Measurements from ENCODE around the gene CAPN15. TPM values are rescaled to one million over a fixed set of nuclear protein-coding genes. Genes with fewer than 3 reads are reported as not detected.
A peak's percentile ranks its signal among the peaks of the same experiment; 100 is the strongest.
"Not testable (repeated sequence)": the region's sequence is repeated elsewhere in the genome, so short reads cannot be mapped to it uniquely, and the experiment has no call there.

CAPN15 gene
- total RNA-seq, 2 experiments from 2014 or later = 113 to 121 TPM

- Mint-ChIP-seq H3K27ac (peak overlapping the region; percentile 24), H3K4me3 (peak overlapping the region; percentile 73), H3K27me3 (no peaks in the 10 kb centered on the region), H3K4me1 (peaks cover 27% of the 10 kb centered on the region), H3K36me3 (no peaks in the 10 kb centered on the region), H3K9me3 (ENCODE audit: low read depth) (no peaks in the 10 kb centered on the region)
- ATAC-seq (no peak), DNase-seq (no peak)
- CTCF ChIA-PET = no interaction called here
Measured at GRCh38 chr16:591231-591630, 63.7 kb downstream of the CAPN15 start.

GRCh38 chr16:591892-592517 is 64.5 kb downstream of the CAPN15 start:
- peaks cover 2% of the 10 kb centered on the region for H3K36me3 Mint-ChIP-seq
- H3K27ac Mint-ChIP-seq = no peak overlapping the region
- no peak overlapping the region for H3K4me3 Mint-ChIP-seq
- H3K4me1 Mint-ChIP-seq = peaks cover 24% of the 10 kb centered on the region
- ATAC-seq = no peak
- no peak for DNase-seq
- no peaks in the 10 kb centered on the region for H3K27me3 Mint-ChIP-seq
- H3K9me3 Mint-ChIP-seq (ENCODE audit: low read depth) = no peaks in the 10 kb centered on the region
- CTCF ChIA-PET = no interaction called here

GRCh38 chr16:592518-593306 is 65.2 kb downstream of the CAPN15 start:
- Mint-ChIP-seq H3K27ac (no peak overlapping the region), H3K27me3 (no peaks in the 10 kb centered on the region), H3K4me3 (no peak overlapping the region), H3K4me1 (peaks cover 19% of the 10 kb centered on the region), H3K9me3 (ENCODE audit: low read depth) (no peaks in the 10 kb centered on the region), H3K36me3 (peaks cover 2% of the 10 kb centered on the region)
- ATAC-seq = no peak
- no peak for DNase-seq
- CTCF ChIA-PET = interaction anchor here (1.2 kb wide), 1 partner anchor 55 kb away, joined by 3 read pairs; no protein-coding TSS in a partner anchor

GRCh38 chr16:593406-593805 is 65.9 kb downstream of the CAPN15 start:
- Mint-ChIP-seq H3K4me1 (peaks cover 14% of the 10 kb centered on the region), H3K4me3 (no peak overlapping the region), H3K27ac (no peak overlapping the region), H3K36me3 (peaks cover 2% of the 10 kb centered on the region), H3K27me3 (no peaks in the 10 kb centered on the region), H3K9me3 (ENCODE audit: low read depth) (no peaks in the 10 kb centered on the region)
- no peak for DNase-seq
- ATAC-seq = no peak
- CTCF ChIA-PET = interaction anchor here (1.2 kb wide), 1 partner anchor 55 kb away, joined by 3 read pairs; no protein-coding TSS in a partner anchor

- H3K27me3 Mint-ChIP-seq = no peaks in the 10 kb centered on the region
- ATAC-seq (no peak), DNase-seq (no peak)
- peaks cover 6% of the 10 kb centered on the region for H3K36me3 Mint-ChIP-seq
- no peak overlapping the region for H3K27ac Mint-ChIP-seq
- no peak overlapping the region for H3K4me3 Mint-ChIP-seq
- CTCF ChIA-PET = interaction anchor here (1.2 kb wide), 1 partner anchor 54 kb away, joined by 3 read pairs; no protein-coding TSS in a partner anchor
- H3K9me3 Mint-ChIP-seq (ENCODE audit: low read depth) = no peaks in the 10 kb centered on the region
- peaks cover 13% of the 10 kb centered on the region for H3K4me1 Mint-ChIP-seq
Measured at GRCh38 chr16:593807-594206, 66.3 kb downstream of the CAPN15 start.

- peaks cover 8% of the 10 kb centered on the region for H3K36me3 Mint-ChIP-seq
- CTCF ChIA-PET = no interaction called here
- no peaks in the 10 kb centered on the region for H3K9me3 Mint-ChIP-seq (ENCODE audit: low read depth)
- no peak overlapping the region for H3K4me3 Mint-ChIP-seq
- no peaks in the 10 kb centered on the region for H3K27me3 Mint-ChIP-seq
- peaks cover 13% of the 10 kb centered on the region for H3K4me1 Mint-ChIP-seq
- no peak for DNase-seq
- no peak overlapping the region for H3K27ac Mint-ChIP-seq
- ATAC-seq = no peak
Measured at GRCh38 chr16:595094-595528, 67.6 kb downstream of the CAPN15 start.

- Mint-ChIP-seq H3K4me1 (peaks cover 6% of the 10 kb centered on the region), H3K36me3 (peaks cover 8% of the 10 kb centered on the region), H3K4me3 (no peak overlapping the region), H3K27me3 (no peaks in the 10 kb centered on the region), H3K9me3 (ENCODE audit: low read depth) (no peaks in the 10 kb centered on the region), H3K27ac (no peak overlapping the region)
- ATAC-seq (no peak), DNase-seq (no peak)
- CTCF ChIA-PET = no interaction called here
Measured at GRCh38 chr16:595942-596735, 68.6 kb downstream of the CAPN15 start.

- Mint-ChIP-seq H3K4me3 (no peak overlapping the region), H3K4me1 (peaks cover 4% of the 10 kb centered on the region), H3K9me3 (ENCODE audit: low read depth) (no peaks in the 10 kb centered on the region), H3K36me3 (peaks cover 8% of the 10 kb centered on the region), H3K27ac (no peak overlapping the region), H3K27me3 (no peaks in the 10 kb centered on the region)
- no peak for DNase-seq
- CTCF ChIA-PET = no interaction called here
- ATAC-seq = no peak
Measured at GRCh38 chr16:596736-597060, 69.2 kb downstream of the CAPN15 start.

GRCh38 chr16:597655-598054 is 70.1 kb downstream of the CAPN15 start:
- H3K4me1 Mint-ChIP-seq; CTCF ChIA-PET; H3K36me3 Mint-ChIP-seq; ATAC-seq; H3K9me3 Mint-ChIP-seq (ENCODE audit: low read depth); DNase-seq; H3K27ac Mint-ChIP-seq; H3K27me3 Mint-ChIP-seq; H3K4me3 Mint-ChIP-seq: not testable (repeated sequence)

- CTCF ChIA-PET = no interaction called here
Measured at GRCh38 chr16:598823-599739, 71.6 kb downstream of the CAPN15 start.

GRCh38 chr16:600781-601180 is 73.3 kb downstream of the CAPN15 start:
- H3K4me1 Mint-ChIP-seq = peaks cover 2% of the 10 kb centered on the region
- peaks cover 8% of the 10 kb centered on the region for H3K36me3 Mint-ChIP-seq
- H3K27me3 Mint-ChIP-seq = no peaks in the 10 kb centered on the region
- ATAC-seq = no peak
- no peak overlapping the region for H3K27ac Mint-ChIP-seq
- H3K4me3 Mint-ChIP-seq = no peak overlapping the region
- DNase-seq = no peak
- no peaks in the 10 kb centered on the region for H3K9me3 Mint-ChIP-seq (ENCODE audit: low read depth)
- CTCF ChIA-PET = interaction anchor here (0.7 to 0.9 kb wide), 2 partner anchors 13 to 22 kb away, joined by 3 read pairs; no protein-coding TSS in a partner anchor

More at GRCh38 chr16:598823-599739, 71.6 kb downstream of the CAPN15 start:
- peaks cover 8% of the 10 kb centered on the region for H3K36me3 Mint-ChIP-seq
- no peaks in the 10 kb centered on the region for H3K9me3 Mint-ChIP-seq (ENCODE audit: low read depth)
- H3K4me3 Mint-ChIP-seq = no peak overlapping the region
- H3K27ac Mint-ChIP-seq = no peak overlapping the region
- no peaks in the 10 kb centered on the region for H3K27me3 Mint-ChIP-seq
- H3K4me1 Mint-ChIP-seq = peaks cover 2% of the 10 kb centered on the region
- DNase-seq = no peak
- ATAC-seq = no peak

- ATAC-seq = no peak
- Mint-ChIP-seq H3K4me3 (no peak overlapping the region), H3K27me3 (no peaks in the 10 kb centered on the region), H3K9me3 (ENCODE audit: low read depth) (no peaks in the 10 kb centered on the region), H3K4me1 (no peaks in the 10 kb centered on the region), H3K36me3 (peaks cover 2% of the 10 kb centered on the region), H3K27ac (no peak overlapping the region)
- CTCF ChIA-PET = interaction anchor here (0.7 kb wide), 1 partner anchor 108 kb away, joined by 3 read pairs; no protein-coding TSS in a partner anchor
- DNase-seq = no peak
Measured at GRCh38 chr16:603933-604332, 76.4 kb downstream of the CAPN15 start.
